HepG2 (cell line): ENCODE results near the gene IGBP1. TPM values are rescaled to one million over a fixed set of nuclear protein-coding genes. Genes with fewer than 3 reads are reported as not detected.

Experiments
- CREB3 ChIP-seq: sonication (generic); formaldehyde crosslinking; IDR thresholded peaks from 2 replicates; pipeline ENCODE4 v1.5.0; 2020; ENCODE audit warnings: missing genetic modification reagents
- CREM ChIP-seq, 2 experiments: sonication (generic) in 1 of 2; formaldehyde crosslinking in 1 of 2; IDR thresholded peaks; 2 replicates each; pipeline versions ENCODE4 v1.4.0 to v1.6.1; 2016 to 2020; ENCODE audit warnings: antibody characterized with exemption in 1 of 2, mild to moderate bottlenecking in 1 of 2, missing genetic modification reagents in 1 of 2
- FOXJ3 ChIP-seq: sonication (generic); formaldehyde crosslinking; IDR thresholded peaks from 2 replicates; pipeline ENCODE4 v1.4.0; 2020; ENCODE audit warnings: missing genetic modification reagents, mild to moderate bottlenecking, borderline replicate concordance
- GTF2F1 ChIP-seq: fragments of 150-350 bp; IDR thresholded peaks from 2 replicates; pipeline ENCODE4 v1.6.1; 2014; ENCODE audit warnings: low read length
- NFYB ChIP-seq: sonication (generic); formaldehyde crosslinking; IDR thresholded peaks from 2 replicates; pipeline ENCODE4 v1.4.0; 2020; ENCODE audit warnings: missing genetic modification reagents
- NFYC ChIP-seq: IDR thresholded peaks from 2 replicates; pipeline ENCODE4 v1.6.1; 2016; ENCODE audit warnings: missing genetic modification reagents, missing compliant biosample characterization
- PATZ1 ChIP-seq: sonication (generic); formaldehyde crosslinking; IDR thresholded peaks from 2 replicates; pipeline ENCODE4 v1.4.0; 2020; ENCODE audit warnings: missing genetic modification reagents
- RBAK ChIP-seq: sonication (generic); formaldehyde crosslinking; IDR thresholded peaks from 2 replicates; pipeline ENCODE4 v1.5.1; 2020; ENCODE audit warnings: mild to moderate bottlenecking, missing genetic modification reagents
- SNAI1 ChIP-seq: sonication (generic); formaldehyde crosslinking; IDR thresholded peaks from 2 replicates; pipeline ENCODE4 v1.5.0; 2020; ENCODE audit warnings: mild to moderate bottlenecking, missing genetic modification reagents, borderline replicate concordance
- SP2 ChIP-seq: sonication (generic); formaldehyde crosslinking; IDR thresholded peaks from 2 replicates; pipeline ENCODE4 v1.5.1; 2020; ENCODE audit warnings: mild to moderate bottlenecking, missing genetic modification reagents
- ZBTB26 ChIP-seq: IDR thresholded peaks from 2 replicates; pipeline ENCODE4 v1.6.1; 2016; ENCODE audit warnings: missing compliant biosample characterization, missing genetic modification reagents, borderline replicate concordance
- ZFYVE20 ChIP-seq: sonication (generic); formaldehyde crosslinking; IDR thresholded peaks from 2 replicates; pipeline ENCODE4 v1.8.0; 2023; ENCODE audit warnings: low read depth, mild to moderate bottlenecking, moderate library complexity, missing genetic modification reagents, borderline replicate concordance
- ZNF160 ChIP-seq: sonication (generic); formaldehyde crosslinking; IDR thresholded peaks from 2 replicates; pipeline ENCODE4 v1.8.0; 2022; ENCODE audit warnings: mild to moderate bottlenecking, inconsistent platforms, missing genetic modification reagents
- ZNF205 ChIP-seq: IDR thresholded peaks from 2 replicates; pipeline ENCODE4 v1.6.1; 2018; ENCODE audit warnings: missing biosample characterization, missing genetic modification reagents
- ZNF263 ChIP-seq: sonication (generic); formaldehyde crosslinking; IDR thresholded peaks from 2 replicates; pipeline ENCODE4 v1.4.0; 2020; ENCODE audit warnings: missing genetic modification reagents
- ZNF331 ChIP-seq: sonication (generic); formaldehyde crosslinking; IDR thresholded peaks from 2 replicates; pipeline ENCODE4 v1.4.0; 2020; ENCODE audit warnings: missing genetic modification reagents
- ZNF333 ChIP-seq: sonication (generic); formaldehyde crosslinking; IDR thresholded peaks from 2 replicates; pipeline ENCODE4 v1.4.0; 2020; ENCODE audit warnings: mild to moderate bottlenecking, missing genetic modification reagents, borderline replicate concordance
- ZNF34 ChIP-seq: sonication (generic); formaldehyde crosslinking; IDR thresholded peaks from 2 replicates; pipeline ENCODE4 v1.4.0; 2020; ENCODE audit warnings: mild to moderate bottlenecking, missing genetic modification reagents, borderline replicate concordance
- ZNF512 ChIP-seq: sonication (generic); formaldehyde crosslinking; IDR thresholded peaks from 2 replicates; pipeline ENCODE4 v1.4.0; 2020; ENCODE audit warnings: mild to moderate bottlenecking, missing genetic modification reagents
- ZNF644 ChIP-seq: IDR thresholded peaks from 2 replicates; pipeline ENCODE4 v1.6.1; 2016; ENCODE audit warnings: low read depth
- polyA plus RNA-seq, 8 experiments: library from polyadenylated mRNA; depleted of rRNA in 3 of 8; stranded (reverse) in 7 of 8; unstranded in 1 of 8; fragments of >200 nt; fragmentation: Illumina TruSeq in 4 of 8; extraction: Trizol in 4 of 8; gene quantifications; 2 replicates each; pipeline versions ENCODE4 v1.2.1 to v1.2.3, GENCODE V29; 2011 to 2016; ENCODE audit warnings: low read depth in 4 of 8, missing spikeins in 1 of 8, mixed read lengths in 1 of 8; ENCODE audit not compliant: insufficient read depth in 1 of 8
- total RNA-seq, 5 experiments: library from RNA; depleted of rRNA; stranded (reverse); fragments of >200 nt; fragmentation: Illumina TruSeq; extraction: Trizol; gene quantifications; 2 replicates each; pipeline ENCODE4 v1.2.3, GENCODE V29; 2016; ENCODE audit warnings: low read depth in 1 of 5
- TF ChIP-seq, protein P1 (sequence below): sonication (generic); formaldehyde crosslinking; IDR thresholded peaks from 2 replicates; pipeline ENCODE4; 2020; ENCODE audit warnings: missing genetic modification reagents, mild to moderate bottlenecking, borderline replicate concordance

IGBP1 gene
- total and polyA plus RNA-seq, 2 of the 13 experiments (the other 11 are each of a cell fraction or from before 2014, with no cell fraction given), result 59.3 to 103 TPM

GRCh38 chrX:70133303-70134115 lies at the start of gene IGBP1 (continued):
- TF ChIP-seq PATZ1, result 0 out of 2 replicates have a peak, but pooled peaks have one; percentile 19
- TF ChIP-seq CREM (IDR thresholded peaks at IDR 0.05), result no peak
- no peak for TF ChIP-seq CREM (CRISPR knock-in tag; IDR thresholded peaks at IDR 0.05)
- 0 out of 2 replicates have a peak, but pooled peaks have one; percentile 32 for TF ChIP-seq SP2 (CRISPR knock-in tag)
- TF ChIP-seq ZNF333 (CRISPR knock-in tag), result no peak
- TF ChIP-seq, protein P1, sequence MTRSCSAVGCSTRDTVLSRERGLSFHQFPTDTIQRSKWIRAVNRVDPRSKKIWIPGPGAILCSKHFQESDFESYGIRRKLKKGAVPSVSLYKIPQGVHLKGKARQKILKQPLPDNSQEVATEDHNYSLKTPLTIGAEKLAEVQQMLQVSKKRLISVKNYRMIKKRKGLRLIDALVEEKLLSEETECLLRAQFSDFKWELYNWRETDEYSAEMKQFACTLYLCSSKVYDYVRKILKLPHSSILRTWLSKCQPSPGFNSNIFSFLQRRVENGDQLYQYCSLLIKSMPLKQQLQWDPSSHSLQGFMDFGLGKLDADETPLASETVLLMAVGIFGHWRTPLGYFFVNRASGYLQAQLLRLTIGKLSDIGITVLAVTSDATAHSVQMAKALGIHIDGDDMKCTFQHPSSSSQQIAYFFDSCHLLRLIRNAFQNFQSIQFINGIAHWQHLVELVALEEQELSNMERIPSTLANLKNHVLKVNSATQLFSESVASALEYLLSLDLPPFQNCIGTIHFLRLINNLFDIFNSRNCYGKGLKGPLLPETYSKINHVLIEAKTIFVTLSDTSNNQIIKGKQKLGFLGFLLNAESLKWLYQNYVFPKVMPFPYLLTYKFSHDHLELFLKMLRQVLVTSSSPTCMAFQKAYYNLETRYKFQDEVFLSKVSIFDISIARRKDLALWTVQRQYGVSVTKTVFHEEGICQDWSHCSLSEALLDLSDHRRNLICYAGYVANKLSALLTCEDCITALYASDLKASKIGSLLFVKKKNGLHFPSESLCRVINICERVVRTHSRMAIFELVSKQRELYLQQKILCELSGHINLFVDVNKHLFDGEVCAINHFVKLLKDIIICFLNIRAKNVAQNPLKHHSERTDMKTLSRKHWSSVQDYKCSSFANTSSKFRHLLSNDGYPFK, result peak; percentile 100
- no peak for TF ChIP-seq ZNF205 (CRISPR knock-in tag)
- TF ChIP-seq ZNF160 (CRISPR knock-in tag), result no peak
- peak; percentile 68 for TF ChIP-seq NFYB (CRISPR knock-in tag)
- peak; percentile 56; the same call in 1 of the 2 replicates for TF ChIP-seq SNAI1 (CRISPR knock-in tag)
- TF ChIP-seq RBAK (CRISPR knock-in tag), result no peak
- TF ChIP-seq ZBTB26, result no peak
- no peak for TF ChIP-seq ZFYVE20 (CRISPR knock-in tag)
- no peak for TF ChIP-seq ZNF263 (CRISPR knock-in tag)
- no peak for TF ChIP-seq GTF2F1
- TF ChIP-seq ZNF512 (CRISPR knock-in tag), result no peak
- TF ChIP-seq CREB3 (CRISPR knock-in tag), result no peak
- no peak for TF ChIP-seq ZNF331 (CRISPR knock-in tag)
- TF ChIP-seq FOXJ3 (CRISPR knock-in tag), result no peak
- no peak for TF ChIP-seq ZNF34 (CRISPR knock-in tag)
- TF ChIP-seq NFYC (CRISPR knock-in tag), result peak; percentile 55; the same call in 1 of the 2 replicates
- TF ChIP-seq ZNF644 (CRISPR knock-in tag), result no peak
